GM18499 (cell line): Measurements from ENCODE around the gene CIBAR2.

ENCODE experiments used
- ATAC-seq: cut with Tn5 transposase; IDR thresholded peaks from one replicate; pipeline ENCODE4 v1.9.1; 2021; ENCODE audit warnings: moderate number of reproducible peaks; ENCODE audit not compliant: insufficient read depth, unreplicated experiment

CIBAR2 gene

DNA sequence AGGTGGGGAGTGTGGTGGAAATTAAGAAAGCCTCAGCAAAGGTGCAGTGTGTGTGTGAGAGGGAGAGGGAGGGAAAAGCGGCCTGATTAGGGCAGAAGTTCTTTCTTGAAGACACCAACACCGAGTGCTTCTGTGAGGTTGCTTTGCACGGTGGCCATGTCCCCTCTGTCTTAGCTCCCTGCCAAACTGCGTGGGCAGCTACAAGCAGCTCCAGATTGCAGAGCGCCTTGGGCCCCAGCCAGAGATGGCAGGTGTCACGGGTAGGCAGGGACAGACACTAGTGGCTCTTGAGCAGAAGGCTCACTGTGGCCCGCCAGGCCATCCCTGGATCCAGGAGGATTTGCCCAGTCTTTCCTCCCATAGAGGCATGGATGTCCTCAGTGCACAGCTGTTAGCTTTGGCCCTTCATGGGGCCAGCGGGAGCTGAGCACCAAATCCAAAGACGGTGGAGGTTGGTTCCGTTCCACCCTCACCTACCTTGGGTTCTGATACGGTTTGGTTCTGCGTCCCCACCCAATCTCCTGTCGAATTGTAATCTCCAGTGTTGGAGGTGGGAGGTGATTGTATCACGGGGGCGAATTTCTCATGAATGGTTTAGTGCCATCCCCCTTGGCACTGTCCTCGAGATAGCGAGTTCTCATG is 63.2 kb downstream of the CIBAR2 start:
- ATAC-seq = no peak
